Muscle of arm (tissue), 12 donors: ENCODE results near the gene ZNF567. TPM values are rescaled to one million over a fixed set of nuclear protein-coding genes. Genes with fewer than 3 reads are reported as not detected.
"Not testable (repeated sequence)": the region's sequence is repeated elsewhere in the genome, so short reads cannot be mapped to it uniquely, and the experiment has no call there.

Source experiments
- DNase-seq: peaks from one replicate; pipeline ENCODE4 v3.0.0-alpha.2; 2013
- polyA plus RNA-seq, 12 donors: library from polyadenylated mRNA; unstranded; fragments of 120-200 nt; gene quantifications; one replicate each; pipeline ENCODE4 v1.2.1, GENCODE V29; 2013; ENCODE audit not compliant: insufficient read length in 12 of 12

ZNF567 gene
- polyA plus RNA-seq, 12 donors: 6.4 to 11.3 (median 8.9) TPM; not detected in 2

GRCh38 chr19:36749613-36750012, 62.2 kb downstream of the ZNF567 start:
- not testable (repeated sequence) for DNase-seq

GRCh38 chr19:36750066-36750691, 62.8 kb downstream of the ZNF567 start:
- DNase-seq: no peak

Other genes with a start within 250 kb of the ZNF567 start
- gene ZNF566, start 198.1 kb upstream of the ZNF567 start, polyA plus RNA-seq: 10 to 100 TPM in 9 of 12 donors, 1 to 10 TPM in 2, not detected in 1; 9.2 to 18.4 (median 10.8) TPM
- gene ZNF260, start 159.3 kb upstream of the ZNF567 start, polyA plus RNA-seq: 10 to 100 TPM in 10 of 12 donors, 1 to 10 TPM in 1, not detected in 1; 9.8 to 21.6 (median 14.7) TPM
- 10 to 100 TPM in 11 of 12 donors, not detected in 1; 10.9 to 25.4 (median 18.6) TPM for gene ZNF529, start 114.3 kb upstream of the ZNF567 start, polyA plus RNA-seq
- 10 to 100 TPM in 5 of 12 donors, 1 to 10 TPM in 6, not detected in 1; 5.6 to 13.9 (median 9.7) TPM for gene ZNF382, start 82.3 kb upstream of the ZNF567 start, polyA plus RNA-seq
- 10 to 100 TPM in 5 of 12 donors, 1 to 10 TPM in 6, not detected in 1; 5.5 to 16.2 (median 9.3) TPM for gene ZNF461, start 20.8 kb upstream of the ZNF567 start, polyA plus RNA-seq
- gene ZNF850, start 85.2 kb downstream of the ZNF567 start, polyA plus RNA-seq: 1 to 10 TPM in 11 of 12 donors, not detected in 1; 1.0 to 2.7 (median 1.7) TPM
- 10 to 100 TPM in 1 of 12 donors, 1 to 10 TPM in 9, not detected in 2; 6.0 to 10.1 (median 8.0) TPM for gene ZNF790, start 150.8 kb downstream of the ZNF567 start, polyA plus RNA-seq
- gene ZNF345, start 163.3 kb downstream of the ZNF567 start, polyA plus RNA-seq: 10 to 100 TPM in 3 of 12 donors, 1 to 10 TPM in 8, not detected in 1; 5.4 to 27.9 (median 8.9) TPM
- gene ZNF829, start 228.7 kb downstream of the ZNF567 start, polyA plus RNA-seq: 1 to 10 TPM in 11 of 12 donors, not detected in 1; 4.0 to 6.9 (median 4.7) TPM
- gene ZNF568, start 228.7 kb downstream of the ZNF567 start, polyA plus RNA-seq: 10 to 100 TPM in 11 of 12 donors, not detected in 1; 23.1 to 56.4 (median 43.1) TPM